HEK293 (cell line): ENCODE data around the gene NT5M.

ENCODE experiments used
- WT1 ChIP-seq: fragments of 450-650 bp; formaldehyde crosslinking; IDR thresholded peaks from 2 replicates; pipeline ENCODE4 v1.5.1; 2016; ENCODE audit warnings: missing biosample characterization, missing genetic modification characterization
- ZNF544 ChIP-seq: fragments of 450-650 bp; formaldehyde crosslinking; IDR thresholded peaks from 2 replicates; pipeline ENCODE4 v1.5.0; 2017; ENCODE audit warnings: missing biosample characterization, missing genetic modification characterization
- TF ChIP-seq, protein P1 (sequence below): fragments of 450-650 bp; formaldehyde crosslinking; IDR thresholded peaks from 2 replicates; pipeline ENCODE4 v1.5.1; 2016; ENCODE audit warnings: missing biosample characterization, missing genetic modification characterization

DNA sequence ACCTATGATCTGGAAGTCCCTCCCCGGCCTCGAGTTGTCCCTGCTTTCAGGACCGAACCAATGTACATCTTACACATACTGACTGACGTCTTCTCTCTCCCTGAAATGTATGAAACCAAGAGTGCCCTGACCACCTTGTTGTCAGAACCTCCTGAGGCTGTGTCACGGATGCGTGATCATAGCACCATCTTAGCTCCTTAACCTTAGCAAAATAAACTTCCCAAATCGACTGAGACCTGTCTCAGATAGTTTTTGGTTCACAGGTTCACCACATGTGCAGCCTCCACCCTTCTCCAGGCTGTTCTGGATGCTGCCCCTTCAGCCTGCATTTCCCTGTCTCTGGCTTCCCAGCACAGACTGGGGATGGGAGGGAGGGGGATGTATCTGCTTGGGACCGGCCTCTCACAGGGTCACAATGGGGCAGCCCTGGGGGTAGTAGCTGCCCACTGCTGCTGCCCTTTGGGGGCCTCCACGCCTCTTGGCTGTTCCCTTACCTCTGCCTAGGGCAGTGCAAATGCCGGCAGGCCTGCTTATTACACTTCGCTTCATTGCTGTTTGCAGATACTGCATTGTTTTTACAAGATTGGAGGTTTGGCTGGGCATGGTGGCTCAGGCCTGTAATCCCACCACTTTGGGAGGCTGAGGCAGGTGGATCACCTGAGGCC lies 69.8 kb downstream of the NT5M start:
- TF ChIP-seq, protein P1, sequence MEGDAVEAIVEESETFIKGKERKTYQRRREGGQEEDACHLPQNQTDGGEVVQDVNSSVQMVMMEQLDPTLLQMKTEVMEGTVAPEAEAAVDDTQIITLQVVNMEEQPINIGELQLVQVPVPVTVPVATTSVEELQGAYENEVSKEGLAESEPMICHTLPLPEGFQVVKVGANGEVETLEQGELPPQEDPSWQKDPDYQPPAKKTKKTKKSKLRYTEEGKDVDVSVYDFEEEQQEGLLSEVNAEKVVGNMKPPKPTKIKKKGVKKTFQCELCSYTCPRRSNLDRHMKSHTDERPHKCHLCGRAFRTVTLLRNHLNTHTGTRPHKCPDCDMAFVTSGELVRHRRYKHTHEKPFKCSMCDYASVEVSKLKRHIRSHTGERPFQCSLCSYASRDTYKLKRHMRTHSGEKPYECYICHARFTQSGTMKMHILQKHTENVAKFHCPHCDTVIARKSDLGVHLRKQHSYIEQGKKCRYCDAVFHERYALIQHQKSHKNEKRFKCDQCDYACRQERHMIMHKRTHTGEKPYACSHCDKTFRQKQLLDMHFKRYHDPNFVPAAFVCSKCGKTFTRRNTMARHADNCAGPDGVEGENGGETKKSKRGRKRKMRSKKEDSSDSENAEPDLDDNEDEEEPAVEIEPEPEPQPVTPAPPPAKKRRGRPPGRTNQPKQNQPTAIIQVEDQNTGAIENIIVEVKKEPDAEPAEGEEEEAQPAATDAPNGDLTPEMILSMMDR (tag by site-specific recombination), result no peak
- TF ChIP-seq WT1 (tag by site-specific recombination) (no peak), ZNF544 (tag by site-specific recombination) (no peak)
